K562 (cell line): ENCODE measurements around the gene KLK14. TPM values are rescaled to one million over a fixed set of nuclear protein-coding genes. Genes with fewer than 3 reads are reported as not detected.
A peak's percentile ranks its signal among the peaks of the same experiment; 100 is the strongest.

Experiments
- ATAC-seq: fragments of 200-7000 bp; cut with Tn5 transposase; 3 replicates; pipeline ENCODE4 v1.9.1; 2020; ENCODE audit warnings: moderate library complexity
- Bru-seq: library from RNA; stranded (reverse); fragments of 400-500 nt; gene quantifications from one replicate; lab custom pipeline; 2021; lab: Mats Ljungman, UMichigan
- BruChase-seq, 2 experiments: library from RNA; stranded (reverse); fragments of 400-500 nt; gene quantifications; one replicate each; lab custom pipeline; 2021; lab: Mats Ljungman, UMichigan
- BruUV-seq: library from RNA; stranded (reverse); fragments of 400-500 nt; replicated peaks from 2 replicates; lab custom pipeline; 2021; lab: Mats Ljungman, UMichigan
- CTCF ChIA-PET: fragments of 300-600 bp; formaldehyde crosslinking; extraction: SDS; loops from one replicate; lab custom pipeline; 2021; ENCODE audit warnings: low intra/inter-chr PET ratio; lab: Yijun Ruan, JAX
- POLR2A ChIA-PET: fragments of 300-600, 350-650 bp; sonication (Branson Sonifier 250); formaldehyde crosslinking; extraction: SDS; loops from one replicate; lab custom pipeline; 2021; ENCODE audit warnings: antibody characterized with exemption, inconsistent platforms; lab: Yijun Ruan, JAX
- DNase-seq, 4 experiments: peaks; one replicate each; pipeline versions ENCODE4 v3.0.0 to v3.0.0-alpha.2; 2011 to 2018; ENCODE audit warnings: low spot score in 3 of 4, mixed read lengths in 3 of 4; ENCODE audit errors: extremely low read depth in 1 of 4
- FAIRE-seq: peaks from 2 replicates; lab custom pipeline; 2011; peaks lifted over from hg19 to GRCh38; lab: Jason Lieb, UNC
- H2AFZ ChIP-seq: 2 replicates; pipeline ENCODE4 v1.6.0; 2011; ENCODE audit warnings: low read depth, low read length, control low read depth, inconsistent platforms
- H3K27ac ChIP-seq: fragments of 200-600 bp; 3 replicates; pipeline ENCODE4 v1.8.0; 2011; ENCODE audit warnings: low read depth, mild to moderate bottlenecking, control low read depth, inconsistent platforms, low read length, moderate library complexity, mixed read lengths; ENCODE audit errors: extremely low read depth
- H3K27me3 ChIP-seq, 2 experiments: fragments of 300-600 bp in 1 of 2; 2 replicates in 1 of 2; 3 replicates in 1 of 2; pipeline versions ENCODE4 v1.6.0 to v1.8.0; 2011; ENCODE audit warnings: inconsistent platforms in 2 of 2, low read length in 2 of 2, mild to moderate bottlenecking in 1 of 2, mixed read lengths in 1 of 2, moderate library complexity in 1 of 2; ENCODE audit not compliant: control insufficient read depth in 2 of 2, insufficient read depth in 2 of 2
- H3K36me3 ChIP-seq: fragments of 300-600 bp; 3 replicates; pipeline ENCODE4 v1.8.0; 2011; ENCODE audit warnings: mild to moderate bottlenecking, low read length, inconsistent platforms; ENCODE audit not compliant: control insufficient read depth, insufficient read depth
- H3K4me1 ChIP-seq, 2 experiments: fragments of 200-600 bp in 1 of 2; replicated peaks in 1 of 2; 2 replicates in 1 of 2; 3 replicates in 1 of 2; pipeline versions ENCODE4 v1.5.1 to v1.8.0; 2011; ENCODE audit warnings: inconsistent platforms in 2 of 2, low read length in 2 of 2, mild to moderate bottlenecking in 1 of 2, mixed read lengths in 1 of 2, moderate library complexity in 1 of 2; ENCODE audit not compliant: control insufficient read depth in 2 of 2, insufficient read depth in 2 of 2
- H3K4me2 ChIP-seq: 2 replicates; pipeline ENCODE4 v1.6.1; 2011; ENCODE audit warnings: low read length, control low read depth, inconsistent platforms, mixed read lengths; ENCODE audit not compliant: insufficient read depth
- H3K4me3 ChIP-seq: fragments of 200-600 bp; sonication (generic), shearing (Covaris generic); 2 replicates; pipeline ENCODE4 v1.5.1; 2016; ENCODE audit warnings: control low read depth, inconsistent platforms
- H3K79me2 ChIP-seq: fragments of 200-600 bp; 3 replicates; pipeline ENCODE4 v1.8.0; 2011; ENCODE audit warnings: low read length, inconsistent platforms; ENCODE audit not compliant: control insufficient read depth, insufficient read depth
- H3K9ac ChIP-seq, 2 experiments: 2 replicates each; pipeline versions ENCODE4 v1.6.0 to v1.6.1; 2011; ENCODE audit warnings: low read depth in 2 of 2, low read length in 2 of 2, control low read depth in 1 of 2, inconsistent platforms in 1 of 2, mild to moderate bottlenecking in 1 of 2, mixed read lengths in 1 of 2; ENCODE audit not compliant: insufficient read depth in 1 of 2
- H3K9me1 ChIP-seq: one replicate; pipeline ENCODE4 v1.6.0; 2011; ENCODE audit warnings: inconsistent platforms, mild to moderate bottlenecking, low read length, moderate library complexity; ENCODE audit not compliant: control insufficient read depth, insufficient read depth
- H3K9me3 ChIP-seq: replicated peaks from 2 replicates; pipeline ENCODE4 v1.5.1; 2011; ENCODE audit warnings: low read depth, low read length, inconsistent platforms; ENCODE audit not compliant: control insufficient read depth, insufficient read depth
- H4K20me1 ChIP-seq: replicated peaks from 2 replicates; pipeline ENCODE4 v1.6.1; 2011; ENCODE audit warnings: low read length, inconsistent platforms, mixed read lengths; ENCODE audit not compliant: control insufficient read depth, insufficient read depth
- PHB2 ChIP-seq: fragments of 450-650 bp; IDR thresholded peaks from 2 replicates; pipeline ENCODE4 v1.6.1; 2017; ENCODE audit warnings: low read depth
- WGBS: fragments of 100-300 bp; shearing (Covaris generic); methylation state at CpG from one replicate; pipeline ENCODE4 v1.1.6; 2016; ENCODE audit warnings: low coverage, mixed read lengths; ENCODE audit not compliant: insufficient coverage; ENCODE audit errors: missing lambda C conversion rate; 5-methylcytosine and 5-hydroxymethylcytosine counted together
- in situ Hi-C: fragments of 300-500 bp; cut with MboI; formaldehyde crosslinking; loops from 4 replicates; pipeline ENCODE4 v1.15.0; 2018; ENCODE audit warnings: inconsistent platforms, mixed read lengths
- intact Hi-C: fragments of 100-400 bp; cut with micrococcal nuclease; formaldehyde crosslinking; loops from 2 replicates; pipeline ENCODE4 v1.14.2; 2022
- long read RNA-seq, 3 experiments: library from polyadenylated mRNA in 2 of 3; library from RNA in 1 of 3; unstranded in 2 of 3; stranded (forward) in 1 of 3; transcript quantifications; one replicate each; pipeline ENCODE4 v2.0.0, GENCODE V29; 2019 to 2022
- polyA minus RNA-seq, 3 experiments: library from RNA; depleted of rRNA, polyadenylated mRNA; stranded (reverse); fragments of >200 nt; gene quantifications; 2 replicates each; pipeline ENCODE4 v1.2.3, GENCODE V29; 2011
- polyA plus RNA-seq, 8 experiments: library from polyadenylated mRNA; depleted of rRNA in 4 of 8; stranded (reverse) in 5 of 8; unstranded in 3 of 8; fragments of >200 nt; fragmentation: Nextera tagmentation in 2 of 8; fragmentation: Illumina TruSeq in 1 of 8; extraction: Ambion mirVana in 2 of 8; extraction: Trizol in 1 of 8; gene quantifications; 2 replicates each; pipeline versions ENCODE4 v1.2.1 to v1.2.3, GENCODE V29; 2011 to 2014; ENCODE audit warnings: inconsistent platforms in 1 of 8, missing spikeins in 1 of 8
- total RNA-seq, 7 experiments: library from RNA; depleted of rRNA in 6 of 7; stranded (reverse); fragments of >200 nt in 6 of 7; fragmentation: Illumina TruSeq in 2 of 7; extraction: Trizol in 2 of 7; gene quantifications; 2 replicates each; pipeline versions ENCODE4 v1.2.1 to v1.2.3, GENCODE V29; 2011 to 2021; ENCODE audit warnings: low replicate concordance in 1 of 7

Gene KLK14
- 0.37 TPM in 1 of 2 replicates, not detected in the other for total RNA-seq (2011; cell fraction: chromatin; rRNA removed; ENCODE audit: low replicate concordance)
- total RNA-seq (2011; cell fraction: nucleolus; rRNA removed) = 0.33 TPM in 1 of 2 replicates, not detected in the other
- total RNA-seq (2011; cell fraction: nucleoplasm; rRNA removed) = not detected in 2 replicates
- not detected in 2 replicates for total RNA-seq (2014; rRNA removed)
- total RNA-seq (2014; rRNA removed; fragmentation: Illumina TruSeq; extraction: Trizol) = not detected in 2 replicates
- not detected in 2 replicates for total RNA-seq (2015; rRNA removed; fragmentation: Illumina TruSeq; extraction: Trizol)
- total RNA-seq (2021) = not detected in 2 replicates
- polyA plus RNA-seq (2011; rRNA removed) = 0.08 TPM in 1 of 2 replicates, not detected in the other
- 0.12 TPM in 1 of 2 replicates, not detected in the other for polyA plus RNA-seq (2011; cell fraction: cytosol; rRNA removed)
- 0.14 and 0.20 TPM in 2 replicates for polyA plus RNA-seq (2011; cell fraction: nucleus; rRNA removed)
- polyA plus RNA-seq (2012) = 0.09 and 0.11 TPM in 2 replicates
- polyA plus RNA-seq (2014; fragmentation: Illumina TruSeq; extraction: Trizol) = not detected in 2 replicates
- polyA plus RNA-seq (2014; fragmentation: Nextera tagmentation; extraction: Ambion mirVana) = not detected
- not detected in 2 replicates for polyA plus RNA-seq (2014; rRNA removed)
- not detected in 2 replicates for polyA minus RNA-seq (2011; rRNA and poly(A)+ RNA removed)
- not detected in 2 replicates for polyA minus RNA-seq (2011; cell fraction: cytosol; rRNA and poly(A)+ RNA removed)
- not detected in 2 replicates for polyA minus RNA-seq (2011; cell fraction: nucleus; rRNA and poly(A)+ RNA removed)
- percentile 11 among the genes with signal in this experiment for Bru-seq, nascent RNA
- BruChase-seq, experiment 1, labeled RNA remaining after a 2-hour chase = percentile 23 among the genes with signal in this experiment
- BruChase-seq, experiment 2, labeled RNA remaining after a 6-hour chase = percentile 32 among the genes with signal in this experiment
- long read RNA-seq, experiment 1 = 0 reads
- long read RNA-seq, experiment 2 = 0 reads
- long read RNA-seq, experiment 3 = 0 reads

GRCh38 chr19:51082611-51083010 is at the start of gene KLK14:
KLK14 (minus strand) TSS chr19:51082887; CDS start chr19:51082614, 273 bp downstream.
- POLR2A ChIA-PET = no interaction called here
- H3K36me3 ChIP-seq = no peaks in the 10 kb centered on the region
- H3K79me2 ChIP-seq = no peaks in the 10 kb centered on the region
- H3K4me3 ChIP-seq = no peak within 1 kb of the TSS
- peaks cover 0 to 10% of the 10 kb centered on the region in 2 experiments; a peak in 2 of 5 replicates for H3K4me1 ChIP-seq
- FAIRE-seq (no peak), DNase-seq (no peak), ATAC-seq (no peak)
- no peak within 1 kb of the TSS for H3K4me2 ChIP-seq
- no peak within 1 kb of the TSS for H3K27ac ChIP-seq
- no peaks in the 10 kb centered on the region; the same call in 1 of the 2 replicates for H4K20me1 ChIP-seq
- H3K27me3 ChIP-seq = peaks cover 23 to 78% of the 10 kb centered on the region in 2 experiments; a peak in 4 of 5 replicates
- H3K9me1 ChIP-seq = no peaks in the 10 kb centered on the region
- intact Hi-C loops (no loop called here), in situ Hi-C loops (no loop called here)
- WGBS = 2% methylated on average over 4 of the region's 7 CpGs
- no peak within 1 kb of the TSS for H2AFZ ChIP-seq
- no TSS peak for BruUV-seq
- CTCF ChIA-PET = no interaction called here
- no peak within 1 kb of the TSS for H3K9ac ChIP-seq
- no peaks in the 10 kb centered on the region for H3K9me3 ChIP-seq
- TF ChIP-seq PHB2 = no peak
- TF ChIP-seq, all 486 proteins: peak for 0
